Astrocyte (in vitro differentiated cells and primary cell): ENCODE data around the gene RFTN2. TPM values are rescaled to one million over a fixed set of nuclear protein-coding genes. Genes with fewer than 3 reads are reported as not detected.
"Not testable (repeated sequence)": the region's sequence is repeated elsewhere in the genome, so short reads cannot be mapped to it uniquely, and the experiment has no call there.

Experiments used
- DNase-seq: peaks from one replicate; pipeline ENCODE4 v3.0.0-alpha.2; 2010; ENCODE audit warnings: low read depth
- FAIRE-seq: peaks from 2 replicates; lab custom pipeline; 2011; peaks lifted over from hg19 to GRCh38; lab: Jason Lieb, UNC
- H2AFZ ChIP-seq: 2 replicates; pipeline ENCODE4 v1.6.0; 2012; ENCODE audit warnings: low read depth, low read length, inconsistent platforms
- H3K27ac ChIP-seq: 2 replicates; pipeline ENCODE4 v1.5.1; 2011; ENCODE audit warnings: low read depth, low read length, inconsistent platforms
- H3K27me3 ChIP-seq: 2 replicates; pipeline ENCODE4 v1.6.0; 2011; ENCODE audit warnings: low read length, inconsistent platforms; ENCODE audit not compliant: insufficient read depth
- H3K36me3 ChIP-seq: 2 replicates; pipeline ENCODE4 v1.5.1; 2011; ENCODE audit warnings: low read length, inconsistent platforms; ENCODE audit not compliant: insufficient read depth
- H3K4me1 ChIP-seq: 2 replicates; pipeline ENCODE4 v1.5.1; 2011; ENCODE audit warnings: low read length, inconsistent platforms; ENCODE audit not compliant: insufficient read depth
- H3K4me2 ChIP-seq: 2 replicates; pipeline ENCODE4 v1.6.0; 2012; ENCODE audit warnings: low read length, inconsistent platforms
- H3K4me3 ChIP-seq: 2 replicates; pipeline ENCODE4 v1.5.1; 2011; ENCODE audit warnings: low read depth, mild to moderate bottlenecking, low read length, inconsistent platforms; ENCODE audit not compliant: insufficient read depth
- H3K79me2 ChIP-seq: 2 replicates; pipeline ENCODE4 v1.6.0; 2012; ENCODE audit warnings: mild to moderate bottlenecking, low read length, inconsistent platforms; ENCODE audit not compliant: insufficient read depth
- H3K9ac ChIP-seq: 2 replicates; pipeline ENCODE4 v1.6.0; 2012; ENCODE audit warnings: mild to moderate bottlenecking, low read length, inconsistent platforms
- H3K9me3 ChIP-seq: 2 replicates; pipeline ENCODE4 v1.5.1; 2012; ENCODE audit warnings: low read depth, mild to moderate bottlenecking, low read length, inconsistent platforms; ENCODE audit not compliant: insufficient read depth
- H4K20me1 ChIP-seq: 2 replicates; pipeline ENCODE4 v1.6.0; 2012; ENCODE audit warnings: low read length, inconsistent platforms; ENCODE audit not compliant: insufficient read depth
- H3K27ac Mint-ChIP-seq: one replicate; pipeline ENCODE4 v1.8.0; 2021; ENCODE audit warnings: mild to moderate bottlenecking, mixed read lengths; ENCODE audit not compliant: unreplicated experiment
- H3K27me3 Mint-ChIP-seq: one replicate; pipeline ENCODE4 v1.8.0; 2021; ENCODE audit warnings: low read depth, mixed read lengths; ENCODE audit not compliant: unreplicated experiment
- H3K36me3 Mint-ChIP-seq: one replicate; pipeline ENCODE4 v1.8.0; 2021; ENCODE audit warnings: low read depth, mixed read lengths; ENCODE audit not compliant: unreplicated experiment
- H3K4me1 Mint-ChIP-seq: one replicate; pipeline ENCODE4 v1.8.0; 2021; ENCODE audit warnings: low read depth, mixed read lengths; ENCODE audit not compliant: unreplicated experiment
- H3K4me3 Mint-ChIP-seq: one replicate; pipeline ENCODE4 v1.8.0; 2021; ENCODE audit warnings: mild to moderate bottlenecking, moderate library complexity, mixed read lengths; ENCODE audit not compliant: unreplicated experiment
- H3K9me3 Mint-ChIP-seq: one replicate; pipeline ENCODE4 v1.8.0; 2021; ENCODE audit warnings: mild to moderate bottlenecking, mixed read lengths; ENCODE audit not compliant: unreplicated experiment
- CTCF ChIP-seq: IDR thresholded peaks from 2 replicates; pipeline ENCODE4 v1.5.1; 2011; ENCODE audit warnings: low read depth, mild to moderate bottlenecking, inconsistent platforms, low read length, moderate library complexity; ENCODE audit not compliant: insufficient read depth
- EZH2 ChIP-seq: IDR thresholded peaks from 2 replicates; pipeline ENCODE4 v1.6.1; 2012; ENCODE audit warnings: mild to moderate bottlenecking, low read length, inconsistent platforms; ENCODE audit not compliant: insufficient read depth
- total RNA-seq: library from RNA; stranded (reverse); gene quantifications from 2 replicates; pipeline ENCODE4 v1.2.1, GENCODE V29; 2021

RFTN2 gene
- total RNA-seq, 1 donor from 2014 or later = 7.1 TPM

DNA sequence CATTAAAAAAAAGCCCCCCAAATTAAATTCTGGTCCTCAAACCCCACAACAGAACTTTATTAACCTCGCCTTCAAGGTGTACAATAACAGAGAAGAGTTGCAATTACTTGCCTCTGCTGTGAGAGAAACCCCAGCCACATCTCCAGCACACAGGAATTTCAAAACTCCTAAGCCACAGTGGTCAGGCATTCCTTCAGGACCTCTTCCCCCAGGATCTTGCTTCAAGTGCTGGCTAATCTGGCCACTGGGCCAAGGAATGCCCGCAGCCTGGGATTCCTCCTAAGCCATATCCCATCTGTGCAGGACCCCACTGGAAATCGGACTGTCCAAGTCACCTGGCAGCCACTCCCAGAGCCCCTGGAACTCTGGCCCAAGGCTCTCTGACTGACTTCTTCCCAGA is 95.2 kb downstream of the RFTN2 start:
- H3K27me3 Mint-ChIP-seq, H3K4me1 ChIP-seq, H3K9ac ChIP-seq, H3K27ac Mint-ChIP-seq, H3K79me2 ChIP-seq, H3K9me3 ChIP-seq, FAIRE-seq, H3K4me3 Mint-ChIP-seq, H3K9me3 Mint-ChIP-seq, H2AFZ ChIP-seq, H3K4me3 ChIP-seq, H4K20me1 ChIP-seq, H3K4me2 ChIP-seq, H3K36me3 ChIP-seq, H3K4me1 Mint-ChIP-seq, H3K27me3 ChIP-seq, H3K27ac ChIP-seq, H3K36me3 Mint-ChIP-seq: not testable (repeated sequence)
- peak; percentile 31 for DNase-seq

GRCh38 chr2:197578294-197578693 is 97.1 kb downstream of the RFTN2 start:
- not testable (repeated sequence) for H3K27ac ChIP-seq, H3K9me3 ChIP-seq, H3K79me2 ChIP-seq, H3K4me2 ChIP-seq, DNase-seq, H3K36me3 ChIP-seq, H4K20me1 ChIP-seq, H3K4me1 ChIP-seq, H3K27ac Mint-ChIP-seq, FAIRE-seq, H3K27me3 Mint-ChIP-seq, H3K4me3 Mint-ChIP-seq, H2AFZ ChIP-seq, H3K9ac ChIP-seq, H3K4me1 Mint-ChIP-seq, H3K4me3 ChIP-seq, H3K27me3 ChIP-seq
- Mint-ChIP-seq H3K36me3 (peaks cover 16% of the 10 kb centered on the region), H3K9me3 (peaks cover 10% of the 10 kb centered on the region)

DNA sequence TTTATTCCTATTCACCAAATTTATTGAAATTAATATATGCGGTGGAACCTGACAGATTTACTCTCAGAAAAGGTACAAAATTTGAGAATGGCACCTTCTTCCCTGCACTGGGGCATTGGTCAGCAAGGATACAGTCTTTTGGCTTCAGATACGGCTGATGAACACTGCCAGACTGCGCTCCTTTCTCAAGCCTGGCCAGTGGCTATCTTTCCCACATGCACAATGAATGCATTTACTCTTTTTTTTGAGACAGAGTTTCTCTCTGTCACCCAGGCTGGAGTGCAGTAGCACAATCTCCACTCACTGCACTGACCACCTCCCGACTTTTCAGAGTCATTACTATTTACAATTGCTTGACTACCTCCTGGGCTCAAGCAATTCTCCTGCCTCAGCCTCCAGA is 97.9 kb downstream of the RFTN2 start:
- Histone ChIP-seq H3K4me2 (no peak overlapping the region), H3K9me3 (peaks cover 6% of the 10 kb centered on the region), H2AFZ (no peak overlapping the region), H4K20me1 (no peaks in the 10 kb centered on the region), H3K27ac (no peak overlapping the region), H3K79me2 (no peaks in the 10 kb centered on the region), H3K4me1 (no peaks in the 10 kb centered on the region), H3K9ac (no peak overlapping the region), H3K27me3 (no peaks in the 10 kb centered on the region), H3K36me3 (no peaks in the 10 kb centered on the region), H3K4me3 (no peak overlapping the region)
- Mint-ChIP-seq H3K27me3 (no peaks in the 10 kb centered on the region), H3K9me3 (peaks cover 16% of the 10 kb centered on the region), H3K4me1 (peaks cover 1% of the 10 kb centered on the region), H3K4me3 (no peak overlapping the region), H3K27ac (no peak overlapping the region), H3K36me3 (peaks cover 23% of the 10 kb centered on the region)
- no peak for TF ChIP-seq CTCF
- no peak for TF ChIP-seq EZH2
- DNase-seq (no peak), FAIRE-seq (no peak)

GRCh38 chr2:197576631-197577030 is 98.8 kb downstream of the RFTN2 start:
- Mint-ChIP-seq H3K27ac (no peak overlapping the region), H3K4me3 (no peak overlapping the region), H3K36me3 (peaks cover 26% of the 10 kb centered on the region), H3K27me3 (no peaks in the 10 kb centered on the region), H3K9me3 (peaks cover 16% of the 10 kb centered on the region), H3K4me1 (peaks cover 9% of the 10 kb centered on the region)
- no peak for TF ChIP-seq EZH2
- no peak for TF ChIP-seq CTCF
- Histone ChIP-seq H3K36me3 (no peaks in the 10 kb centered on the region), H3K27ac (peak overlapping the region; percentile 8), H2AFZ (no peak overlapping the region), H3K79me2 (no peaks in the 10 kb centered on the region), H3K4me1 (no peaks in the 10 kb centered on the region), H3K4me2 (no peak overlapping the region), H4K20me1 (no peaks in the 10 kb centered on the region), H3K4me3 (no peak overlapping the region), H3K27me3 (no peaks in the 10 kb centered on the region), H3K9me3 (peaks cover 6% of the 10 kb centered on the region), H3K9ac (no peak overlapping the region)
- DNase-seq (peak; percentile 16), FAIRE-seq (no peak)
